HG03575 (cell line): ENCODE results near the gene DOCK7.
"Not testable (repeated sequence)": the region's sequence is repeated elsewhere in the genome, so short reads cannot be mapped to it uniquely, and the experiment has no call there.

Experiments
- ATAC-seq: cut with Tn5 transposase; IDR thresholded peaks from one replicate; pipeline ENCODE4 v1.9.1; 2021; ENCODE audit not compliant: unreplicated experiment, insufficient number of reproducible peaks, low FRiP score; ENCODE audit errors: extremely low read depth

The DOCK7 gene

GRCh38 chr1:62694479-62694878 lies 6.3 kb upstream of the DOCK7 start:
- not testable (repeated sequence) for ATAC-seq

- no peak for ATAC-seq
These were observed 4.9 kb upstream of the DOCK7 start for GRCh38 chr1:62693123-62693522.

GRCh38 chr1:62691062-62691844 lies 3.1 kb upstream of the DOCK7 start:
- no peak for ATAC-seq

GRCh38 chr1:62689524-62689923 lies 1.3 kb upstream of the DOCK7 start:
- ATAC-seq: no peak

DNA sequence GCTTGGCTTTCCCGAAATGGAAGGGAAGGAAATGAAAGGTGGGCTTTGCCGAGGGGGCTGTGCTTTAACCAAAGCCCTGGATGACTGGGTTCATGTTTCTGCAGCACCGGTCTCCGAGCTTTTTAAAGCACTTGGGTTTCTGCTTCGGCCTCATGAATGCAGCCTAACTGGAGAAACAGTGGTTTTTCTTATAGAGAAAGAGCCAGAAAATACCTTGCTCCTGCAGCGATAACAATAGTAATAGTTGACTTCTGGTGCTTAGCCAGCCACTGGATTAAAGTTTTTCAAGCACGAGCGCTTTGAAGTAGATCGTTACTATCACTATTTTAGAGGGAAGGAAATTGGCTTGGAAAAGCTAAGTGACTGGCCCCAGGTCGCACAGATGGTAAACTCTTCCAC lies 500 bp upstream of the DOCK7 start:
- ATAC-seq: no peak

- no peak for ATAC-seq
These were observed 724 bp downstream of the DOCK7 start for GRCh38 chr1:62687421-62687902.

- no peak for ATAC-seq
These were observed 1.4 kb downstream of the DOCK7 start for GRCh38 chr1:62686822-62687221.

GRCh38 chr1:62685431-62685859 lies 2.7 kb downstream of the DOCK7 start:
- no peak for ATAC-seq

- no peak for ATAC-seq
These were observed 5.7 kb downstream of the DOCK7 start for GRCh38 chr1:62682531-62682930.

- not testable (repeated sequence) for ATAC-seq
These were observed 7.2 kb downstream of the DOCK7 start for GRCh38 chr1:62680992-62681391.

- ATAC-seq: not testable (repeated sequence)
These were observed 10.4 kb downstream of the DOCK7 start for GRCh38 chr1:62677822-62678221.

GRCh38 chr1:62676611-62677356 lies 11.4 kb downstream of the DOCK7 start:
- ATAC-seq: no peak

DNA sequence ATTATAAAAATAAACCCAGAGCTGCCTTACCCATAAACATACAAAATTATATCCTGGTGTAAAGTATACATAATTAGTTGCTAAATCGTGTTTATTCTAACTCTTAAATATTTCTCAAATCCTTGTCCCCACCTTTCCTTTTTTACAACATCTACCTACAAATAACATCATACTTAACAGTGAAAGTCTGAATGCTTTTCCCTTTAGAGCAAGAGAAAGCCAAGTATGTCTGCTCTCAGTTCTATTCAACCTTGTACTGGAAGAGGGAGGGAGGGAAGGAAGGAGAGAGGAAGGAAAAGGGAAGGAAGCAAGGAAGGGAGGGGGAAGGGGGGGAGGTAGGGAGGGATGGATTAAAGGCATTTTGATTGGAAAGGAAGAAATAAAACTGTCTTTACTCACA lies 14.6 kb downstream of the DOCK7 start:
- no peak for ATAC-seq

DNA sequence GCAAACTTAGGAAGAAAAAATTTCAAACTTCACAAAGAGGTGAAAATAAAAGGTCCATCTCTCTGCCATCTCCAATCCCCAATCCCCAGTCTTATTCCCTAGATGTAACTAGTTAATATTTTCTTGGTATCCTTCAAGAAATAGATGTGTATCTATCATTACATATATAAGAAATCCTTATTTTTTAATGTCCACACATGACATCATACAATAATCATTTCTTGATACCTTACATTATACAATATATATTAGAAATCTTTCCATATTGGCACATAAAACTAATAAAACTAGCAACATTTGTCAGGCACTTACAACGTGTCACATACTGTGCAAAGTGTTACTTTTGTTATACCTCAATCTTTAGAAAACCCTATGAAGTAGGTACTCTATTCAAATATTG lies 16.2 kb downstream of the DOCK7 start:
- ATAC-seq: no peak

GRCh38 chr1:62654744-62655143 lies 33.4 kb downstream of the DOCK7 start:
- ATAC-seq: no peak

DNA sequence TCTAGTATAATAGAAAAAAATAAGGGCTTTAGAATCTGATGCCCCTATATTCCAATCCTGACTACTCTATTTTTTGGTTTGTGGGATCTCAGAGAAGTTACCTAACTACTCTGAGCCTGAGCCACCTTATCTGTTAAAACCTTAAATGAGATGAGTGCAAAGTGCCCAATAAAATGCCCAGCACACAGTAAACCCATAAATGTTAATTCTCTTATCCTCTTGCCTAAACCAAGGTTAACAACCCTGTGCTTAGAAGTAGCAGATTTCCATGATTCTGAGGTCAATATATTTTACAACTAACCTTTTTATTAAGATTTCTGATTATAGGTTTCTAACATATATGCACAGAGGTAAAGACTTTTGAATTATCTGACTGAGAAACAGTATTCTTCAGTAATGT lies 35.8 kb downstream of the DOCK7 start:
- no peak for ATAC-seq

- no peak for ATAC-seq
These were observed 44.9 kb downstream of the DOCK7 start for GRCh38 chr1:62643283-62643682.

GRCh38 chr1:62637392-62638105 lies 50.6 kb downstream of the DOCK7 start:
- no peak for ATAC-seq

GRCh38 chr1:62628506-62628905 lies 59.7 kb downstream of the DOCK7 start:
- ATAC-seq: no peak

DNA sequence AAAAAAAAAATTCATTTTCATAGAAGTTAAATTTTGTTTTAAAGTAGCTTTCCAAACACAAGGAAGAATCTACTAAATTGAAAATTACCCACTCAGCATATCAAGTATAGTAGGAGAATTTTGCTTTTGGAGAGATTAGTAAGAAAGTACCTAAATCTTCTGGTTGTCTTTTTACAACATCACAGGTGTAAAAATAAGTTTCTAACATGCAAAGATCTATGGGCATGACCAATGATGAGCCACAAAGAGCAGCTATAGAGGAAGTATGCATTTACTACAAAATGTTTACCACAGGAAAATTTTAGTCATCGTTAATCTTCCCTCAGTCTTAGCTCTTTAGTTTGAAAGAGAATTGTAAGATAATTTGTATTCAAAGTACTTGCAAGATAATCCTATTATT lies 62.8 kb downstream of the DOCK7 start:
- ATAC-seq: no peak
